Measurements from ENCODE around the gene CSF3. TPM values are rescaled to one million over a fixed set of nuclear protein-coding genes. Genes with fewer than 3 reads are reported as not detected.

CSF3 gene, protein sequence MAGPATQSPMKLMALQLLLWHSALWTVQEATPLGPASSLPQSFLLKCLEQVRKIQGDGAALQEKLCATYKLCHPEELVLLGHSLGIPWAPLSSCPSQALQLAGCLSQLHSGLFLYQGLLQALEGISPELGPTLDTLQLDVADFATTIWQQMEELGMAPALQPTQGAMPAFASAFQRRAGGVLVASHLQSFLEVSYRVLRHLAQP
- total RNA-seq: 0.09 TPM in 1 of 2 replicates, not detected in the other

DNA sequence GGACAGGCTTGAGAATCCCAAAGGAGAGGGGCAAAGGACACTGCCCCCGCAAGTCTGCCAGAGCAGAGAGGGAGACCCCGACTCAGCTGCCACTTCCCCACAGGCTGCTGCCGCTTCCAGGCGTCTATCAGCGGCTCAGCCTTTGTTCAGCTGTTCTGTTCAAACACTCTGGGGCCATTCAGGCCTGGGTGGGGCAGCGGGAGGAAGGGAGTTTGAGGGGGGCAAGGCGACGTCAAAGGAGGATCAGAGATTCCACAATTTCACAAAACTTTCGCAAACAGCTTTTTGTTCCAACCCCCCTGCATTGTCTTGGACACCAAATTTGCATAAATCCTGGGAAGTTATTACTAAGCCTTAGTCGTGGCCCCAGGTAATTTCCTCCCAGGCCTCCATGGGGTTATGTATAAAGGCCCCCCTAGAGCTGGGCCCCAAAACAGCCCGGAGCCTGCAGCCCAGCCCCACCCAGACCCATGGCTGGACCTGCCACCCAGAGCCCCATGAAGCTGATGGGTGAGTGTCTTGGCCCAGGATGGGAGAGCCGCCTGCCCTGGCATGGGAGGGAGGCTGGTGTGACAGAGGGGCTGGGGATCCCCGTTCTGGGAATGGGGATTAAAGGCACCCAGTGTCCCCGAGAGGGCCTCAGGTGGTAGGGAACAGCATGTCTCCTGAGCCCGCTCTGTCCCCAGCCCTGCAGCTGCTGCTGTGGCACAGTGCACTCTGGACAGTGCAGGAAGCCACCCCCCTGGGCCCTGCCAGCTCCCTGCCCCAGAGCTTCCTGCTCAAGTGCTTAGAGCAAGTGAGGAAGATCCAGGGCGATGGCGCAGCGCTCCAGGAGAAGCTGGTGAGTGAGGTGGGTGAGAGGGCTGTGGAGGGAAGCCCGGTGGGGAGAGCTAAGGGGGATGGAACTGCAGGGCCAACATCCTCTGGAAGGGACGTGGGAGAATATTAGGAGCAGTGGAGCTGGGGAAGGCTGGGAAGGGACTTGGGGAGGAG is at the start of gene CSF3:
Gene CSF3 (plus strand): TSS at position 436 of the 993 bp plus-strand sequence. CDS start 35 bp downstream, at position 471.

DNA sequence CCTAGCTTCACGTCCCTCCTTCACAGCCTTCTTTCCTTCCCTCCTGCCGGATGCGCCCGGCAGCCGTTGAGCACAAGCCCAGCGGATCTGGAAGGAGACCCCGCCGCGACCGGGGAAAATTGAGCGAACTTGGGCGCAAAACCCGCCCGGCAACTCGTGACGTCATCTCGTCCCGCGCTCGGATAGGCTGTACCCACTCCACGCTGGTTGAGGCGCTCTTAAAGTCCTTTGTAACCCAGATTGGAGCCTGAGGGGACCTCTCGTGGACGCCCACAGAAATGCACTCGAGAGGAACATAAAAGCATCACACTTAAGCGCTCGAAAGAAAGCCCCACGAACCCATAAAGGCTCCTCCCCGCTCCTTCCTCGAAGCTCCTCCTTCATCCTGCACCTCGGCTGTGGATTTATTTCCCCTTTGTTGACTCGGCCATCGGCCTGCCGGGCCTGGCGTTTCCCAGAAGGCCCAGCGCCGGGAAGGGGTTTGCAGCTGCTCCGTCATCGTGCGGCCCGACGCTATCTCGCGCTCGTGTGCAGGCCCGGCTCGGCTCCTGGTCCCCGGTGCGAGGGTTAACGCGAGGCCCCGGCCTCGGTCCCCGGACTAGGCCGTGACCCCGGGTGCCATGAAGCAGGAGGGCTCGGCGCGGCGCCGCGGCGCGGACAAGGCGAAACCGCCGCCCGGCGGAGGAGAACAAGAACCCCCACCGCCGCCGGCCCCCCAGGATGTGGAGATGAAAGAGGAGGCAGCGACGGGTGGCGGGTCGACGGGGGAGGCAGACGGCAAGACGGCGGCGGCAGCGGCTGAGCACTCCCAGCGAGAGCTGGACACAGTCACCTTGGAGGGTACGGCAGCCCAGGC is 34.7 kb upstream of the CSF3 start, which contains the start of gene PSMD3:
Gene PSMD3 (plus strand): TSS at position 457 of the 856 bp plus-strand sequence. CDS start 164 bp downstream, at position 621.

DNA sequence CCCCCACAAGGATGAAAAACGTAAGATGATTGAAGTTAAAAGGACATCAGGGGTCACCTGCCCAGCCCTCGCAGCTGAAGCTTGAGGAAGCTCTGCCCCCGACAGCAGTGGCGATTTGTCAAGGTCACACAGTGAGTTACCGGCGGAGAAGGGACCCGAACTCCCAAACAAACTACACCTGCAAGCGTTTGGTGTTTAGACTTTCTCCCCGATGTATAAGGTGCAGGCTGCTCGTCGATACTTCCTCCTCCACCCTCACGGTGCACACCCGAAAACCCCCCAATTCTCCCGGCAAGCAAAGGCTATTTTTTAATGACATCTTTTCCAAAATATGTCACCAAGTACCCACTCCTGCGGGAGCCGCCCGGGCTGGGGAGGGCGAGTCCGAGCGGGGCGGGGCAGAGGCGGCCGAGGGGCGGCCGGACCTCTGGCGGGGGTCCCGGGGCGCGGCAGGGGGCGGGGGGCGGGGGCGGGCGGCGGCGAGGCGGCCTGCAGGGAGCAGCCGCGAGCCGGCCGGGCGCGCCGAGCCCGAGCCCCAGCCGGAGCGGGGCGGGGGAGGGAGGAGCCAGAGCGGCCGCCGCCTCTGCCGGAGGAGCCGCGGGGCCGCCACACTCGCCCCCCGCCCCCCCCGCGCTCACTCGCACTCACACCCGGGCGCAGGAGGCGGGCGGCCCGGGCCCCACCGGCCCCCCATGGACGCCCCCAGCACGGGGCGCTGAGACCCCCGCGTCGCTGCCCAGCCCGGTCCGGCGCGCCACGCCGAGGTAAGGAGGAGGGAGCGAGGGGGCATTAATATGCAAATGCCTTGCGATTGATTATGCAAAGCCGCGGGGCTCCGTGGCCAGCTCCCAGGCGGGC is 47.3 kb downstream of the CSF3 start, which contains the start of gene THRA:
Gene THRA (plus strand): TSS at position 637 of the 858 bp plus-strand sequence. CDS start 11,524 bp downstream, outside the sequence.

Other genes starting within 250 kb of the CSF3 start
- gene IKZF3, start 151.1 kb upstream of the CSF3 start, total RNA-seq: not detected in 2 replicates
- not detected in 2 replicates for gene ZPBP2, start 147.2 kb upstream of the CSF3 start, total RNA-seq
- gene GSDMB, start 96.8 kb upstream of the CSF3 start, total RNA-seq: 1.4 and 2.3 TPM in 2 replicates
- gene ORMDL3, start 87.8 kb upstream of the CSF3 start, total RNA-seq: 35.9 and 41.8 TPM in 2 replicates
- not detected in 2 replicates for gene LRRC3C, start 87.7 kb upstream of the CSF3 start, total RNA-seq
- gene GSDMA, start 52.4 kb upstream of the CSF3 start, total RNA-seq: not detected in 2 replicates
- 69.5 and 77.7 TPM in 2 replicates for gene PSMD3, start 34.6 kb upstream of the CSF3 start, total RNA-seq
- gene MED24, start 39.0 kb downstream of the CSF3 start, total RNA-seq: 24.3 and 27.9 TPM in 2 replicates
- 18.6 and 20.0 TPM in 2 replicates for gene THRA, start 47.5 kb downstream of the CSF3 start, total RNA-seq
- gene NR1D1, start 85.1 kb downstream of the CSF3 start, total RNA-seq: 1.2 and 1.5 TPM in 2 replicates
- gene MSL1, start 106.5 kb downstream of the CSF3 start, total RNA-seq: 36.4 and 40.8 TPM in 2 replicates
- 17.9 and 22.4 TPM in 2 replicates for gene CASC3, start 125.1 kb downstream of the CSF3 start, total RNA-seq
- gene RAPGEFL1, start 162.0 kb downstream of the CSF3 start, total RNA-seq: 0.52 and 1.2 TPM in 2 replicates
- 6.3 and 7.1 TPM in 2 replicates for gene WIPF2, start 203.9 kb downstream of the CSF3 start, total RNA-seq

Measured in dermis lymphatic vessel endothelial cell (primary cell).